Pancreas (tissue), 10 donors: ENCODE results near the gene MAN2B1. TPM values are rescaled to one million over a fixed set of nuclear protein-coding genes. Genes with fewer than 3 reads are reported as not detected.
"Not testable (repeated sequence)": the region's sequence is repeated elsewhere in the genome, so short reads cannot be mapped to it uniquely, and the experiment has no call there.

Source experiments
- ATAC-seq, 4 donors: fragments of 200-7000 bp; cut with Tn5 transposase; one replicate each; pipeline versions ENCODE4 v1.8.0 to v1.9.1; 2020; ENCODE audit warnings: mild to moderate bottlenecking in 4 of 4, moderate library complexity in 4 of 4
- DNase-seq, 6 donors: peaks; one replicate each; pipeline ENCODE4 v3.0.0-alpha.2; 2020
- FAIRE-seq: peaks from 2 replicates; lab custom pipeline; 2012; peaks lifted over from hg19 to GRCh38; lab: Jason Lieb, UNC
- H3K27ac ChIP-seq, 4 donors: fragments of 200-600 bp; sonication (generic); 1 replicate in 3 of 4; 2 replicates in 1 of 4; pipeline versions ENCODE4 v1.5.0 to v1.8.0; 2020
- H3K27me3 ChIP-seq, 4 donors: fragments of 200-600 bp; one replicate each; pipeline ENCODE4 v1.8.0; 2021
- H3K36me3 ChIP-seq, 3 donors: fragments of 200-600 bp; sonication (generic) in 1 of 3; one replicate each; pipeline versions ENCODE4 v1.5.0 to v1.8.0; 2020 to 2021
- H3K4me1 ChIP-seq, 3 donors: fragments of 200-600 bp; one replicate each; pipeline ENCODE4 v1.8.0; 2021
- H3K4me3 ChIP-seq, 4 donors: fragments of 200-600 bp; sonication (generic) in 2 of 4; one replicate each; pipeline versions ENCODE4 v1.5.0 to v1.8.0; 2020 to 2021
- H3K9me3 ChIP-seq, 4 donors: fragments of 200-600 bp; one replicate each; pipeline ENCODE4 v1.8.0; 2021
- WGBS, 2 donors: extraction: QIAGEN DNeasy Blood & Tissue Kit; methylation state at CpG; one replicate each; pipeline ENCODE4 v1.1.7; 2013; 5-methylcytosine and 5-hydroxymethylcytosine counted together
- intact Hi-C, 3 donors: fragments of 100-400 bp; cut with DNase I; formaldehyde crosslinking; loops; one replicate each; pipeline versions ENCODE4 v1.11.1 to v1.14.2; 2022
- polyA plus RNA-seq, 2 donors: library from polyadenylated mRNA; stranded (reverse); fragments of 200-250 nt; gene quantifications; one replicate each; pipeline ENCODE4 v1.2.3, GENCODE V29; 2013
- total RNA-seq, 6 donors: library from RNA; stranded (reverse); fragmentation: NEBNext Ultra II Directional in 4 of 6; extraction: Animal tissue kit (Norgen Biotek cat#: 25700) in 4 of 6; gene quantifications; one replicate each; pipeline versions ENCODE4 v1.2.1 to v1.2.4, GENCODE V29; 2021 to 2023
- TF ChIP-seq, protein P1 (sequence below), 4 donors: fragments of 200-600 bp; sonication (generic) in 3 of 4; IDR thresholded peaks; one replicate each; pipeline versions ENCODE4 v1.5.0 to v1.8.0; 2021; ENCODE audit warnings: antibody characterized with exemption in 4 of 4
- donor health status: healthy with polysubstance abuse.
- donor health status: DM: no; HTN: no; CAD: no; lungs with moderate emphysema.
- donor health status: DM: no; HTN: no; CAD: no.
- donor health status: control.
- donor health status: control.
- donor health status: Bipolar disorder and iron deficiency.
- donor health status: DM: yes; HTN: yes; CAD: no.
- donor health status: DM: no; HTN: no; CAD: no.
- donor health status: DM: no; HTN: no; CAD: no.
- donor health status: DM: yes; HTN: yes; CAD: no.

Gene MAN2B1
- total and polyA plus RNA-seq, 8 donors = 30.2 to 92.8 (median 52.4) TPM

DNA sequence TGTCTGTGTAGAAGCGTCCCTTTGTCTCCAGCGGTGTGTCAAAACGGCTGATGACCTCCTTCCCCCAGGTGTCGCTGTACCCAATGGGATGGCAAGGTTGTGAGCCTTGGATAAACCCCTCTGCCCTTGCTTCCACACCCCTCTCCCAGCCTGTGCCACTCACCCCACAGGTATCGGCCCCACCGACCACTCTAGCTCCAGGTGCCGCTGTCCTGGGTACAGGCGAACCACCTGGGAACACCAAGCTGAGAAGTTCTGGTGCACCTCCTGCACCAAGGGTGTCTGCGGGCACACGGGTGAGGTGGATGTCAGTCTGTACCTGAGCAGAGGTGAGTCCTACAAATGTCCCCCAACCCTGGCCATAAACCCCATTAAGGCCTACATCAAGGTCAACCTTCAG, 16.6 kb downstream of the MAN2B1 start:
- DNase-seq (peak in 1 of 6 donors; percentile 43), FAIRE-seq (no peak), ATAC-seq (no peak)
- no peak overlapping the region for H3K27ac ChIP-seq
- intact Hi-C loops = no loop called here
- peaks cover 0 to 7% (median 6%) of the 10 kb centered on the region in 3 donors for H3K4me1 ChIP-seq
- no peaks in the 10 kb centered on the region for H3K27me3 ChIP-seq
- no peak overlapping the region for H3K4me3 ChIP-seq
- no peaks in the 10 kb centered on the region for H3K36me3 ChIP-seq
- no peaks in the 10 kb centered on the region for H3K9me3 ChIP-seq
- TF ChIP-seq, protein P1, sequence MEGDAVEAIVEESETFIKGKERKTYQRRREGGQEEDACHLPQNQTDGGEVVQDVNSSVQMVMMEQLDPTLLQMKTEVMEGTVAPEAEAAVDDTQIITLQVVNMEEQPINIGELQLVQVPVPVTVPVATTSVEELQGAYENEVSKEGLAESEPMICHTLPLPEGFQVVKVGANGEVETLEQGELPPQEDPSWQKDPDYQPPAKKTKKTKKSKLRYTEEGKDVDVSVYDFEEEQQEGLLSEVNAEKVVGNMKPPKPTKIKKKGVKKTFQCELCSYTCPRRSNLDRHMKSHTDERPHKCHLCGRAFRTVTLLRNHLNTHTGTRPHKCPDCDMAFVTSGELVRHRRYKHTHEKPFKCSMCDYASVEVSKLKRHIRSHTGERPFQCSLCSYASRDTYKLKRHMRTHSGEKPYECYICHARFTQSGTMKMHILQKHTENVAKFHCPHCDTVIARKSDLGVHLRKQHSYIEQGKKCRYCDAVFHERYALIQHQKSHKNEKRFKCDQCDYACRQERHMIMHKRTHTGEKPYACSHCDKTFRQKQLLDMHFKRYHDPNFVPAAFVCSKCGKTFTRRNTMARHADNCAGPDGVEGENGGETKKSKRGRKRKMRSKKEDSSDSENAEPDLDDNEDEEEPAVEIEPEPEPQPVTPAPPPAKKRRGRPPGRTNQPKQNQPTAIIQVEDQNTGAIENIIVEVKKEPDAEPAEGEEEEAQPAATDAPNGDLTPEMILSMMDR (IDR thresholded peaks at IDR 0.05) = no peak
- WGBS, 2 donors = 92 to 93% methylated on average over 10 of the region's 10 CpGs

DNA sequence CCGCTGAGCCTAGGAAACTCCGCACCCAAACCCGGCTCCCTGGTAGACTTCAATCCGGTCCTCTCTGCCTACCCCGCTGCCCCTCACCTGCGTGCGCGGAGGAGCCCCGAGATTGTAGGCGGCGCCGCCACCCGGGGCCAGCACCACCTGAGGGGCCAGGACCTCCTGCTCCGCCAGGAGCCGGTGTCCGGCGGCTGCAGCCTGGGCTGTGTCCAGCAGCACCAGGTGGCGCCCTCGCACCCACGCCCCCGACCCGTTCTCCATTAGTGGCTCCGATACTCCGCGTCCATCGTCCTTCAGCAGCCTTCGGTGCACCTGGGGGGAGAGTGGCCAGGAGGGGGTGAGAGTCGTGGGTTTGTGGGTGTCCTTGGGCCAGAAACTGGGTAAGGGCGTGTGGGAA, 18.5 kb downstream of the MAN2B1 start:
- ATAC-seq (peak; percentile 70 to 81 (median 76)), FAIRE-seq (no peak), DNase-seq (peak; percentile 23 to 79 (median 60))
- Histone ChIP-seq H3K27ac (no peak overlapping the region), H3K27me3 (no peaks in the 10 kb centered on the region), H3K36me3 (no peaks in the 10 kb centered on the region), H3K4me3 (peak overlapping the region in 2 of 4 donors; percentile 36 to 43), H3K4me1 (peaks cover 0 to 7% (median 6%) of the 10 kb centered on the region in 3 donors), H3K9me3 (no peaks in the 10 kb centered on the region)
- TF ChIP-seq, protein P1 (IDR thresholded peaks at IDR 0.05) = peak in 1 of 4 donors; percentile 16
- 4 to 6% methylated on average over 27 to 29 of the region's 29 CpGs for WGBS, 2 donors
- intact Hi-C loops = no loop called here

- FAIRE-seq (no peak), ATAC-seq (peak; percentile 94 to 98 (median 97)), DNase-seq (peak; percentile 72 to 94 (median 90))
- Histone ChIP-seq H3K27ac (no peak overlapping the region), H3K9me3 (no peaks in the 10 kb centered on the region), H3K4me1 (peaks cover 0 to 7% (median 6%) of the 10 kb centered on the region in 3 donors), H3K4me3 (peak overlapping the region in 2 of 4 donors; percentile 36 to 43), H3K27me3 (no peaks in the 10 kb centered on the region), H3K36me3 (no peaks in the 10 kb centered on the region)
- intact Hi-C loops = no loop called here
- WGBS, 2 donors = 2 to 5% methylated on average over 27 to 31 of the region's 31 CpGs
- TF ChIP-seq, protein P1 (IDR thresholded peaks at IDR 0.05) = no peak
Measured at GRCh38 chr19:12647490-12648071, 19.0 kb downstream of the MAN2B1 start.

GRCh38 chr19:12647047-12647446, 19.5 kb downstream of the MAN2B1 start:
- FAIRE-seq (no peak), ATAC-seq (peak in 1 of 4 donors; percentile 2), DNase-seq (peak in 2 of 6 donors; percentile 59 to 76)
- Histone ChIP-seq H3K27ac (no peak overlapping the region), H3K4me3 (peak overlapping the region in 1 of 4 donors; percentile 43), H3K4me1 (peaks cover 0 to 7% (median 6%) of the 10 kb centered on the region in 3 donors), H3K27me3 (no peaks in the 10 kb centered on the region), H3K9me3 (no peaks in the 10 kb centered on the region), H3K36me3 (no peaks in the 10 kb centered on the region)
- TF ChIP-seq, protein P1 (IDR thresholded peaks at IDR 0.05) = no peak
- WGBS, 2 donors = 50 to 56% methylated on average over 8 of the region's 8 CpGs
- intact Hi-C loops = no loop called here

DNA sequence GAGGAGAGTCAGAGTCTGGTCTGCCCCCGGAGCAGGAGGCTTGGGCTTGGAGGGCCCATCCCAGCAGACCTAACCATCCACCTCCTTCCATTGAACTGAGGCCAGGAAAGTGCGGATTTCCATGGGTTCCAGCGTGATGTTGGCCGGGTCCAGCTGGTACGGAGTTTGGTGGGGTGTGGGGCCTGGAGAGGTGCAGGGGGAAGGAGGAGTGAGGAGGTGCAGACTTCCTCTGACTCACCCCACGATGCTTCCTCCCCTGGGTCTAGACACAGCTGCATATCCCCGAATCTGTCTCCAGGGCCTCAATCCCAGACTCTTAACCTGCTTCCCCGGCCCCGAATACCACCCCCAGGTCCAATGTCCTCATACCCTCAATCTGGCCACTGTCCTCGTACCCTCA, 20.0 kb downstream of the MAN2B1 start:
- intact Hi-C loops = no loop called here
- Histone ChIP-seq H3K36me3 (no peaks in the 10 kb centered on the region), H3K4me3 (no peak overlapping the region), H3K27ac (no peak overlapping the region), H3K27me3 (no peaks in the 10 kb centered on the region), H3K4me1 (peaks cover 0 to 7% (median 6%) of the 10 kb centered on the region in 3 donors), H3K9me3 (no peaks in the 10 kb centered on the region)
- FAIRE-seq (no peak), ATAC-seq (no peak), DNase-seq (peak in 1 of 6 donors; percentile 29)
- TF ChIP-seq, protein P1 (IDR thresholded peaks at IDR 0.05) = no peak
- 88 to 98% methylated on average over 10 of the region's 10 CpGs for WGBS, 2 donors

GRCh38 chr19:12643716-12644115, 22.8 kb downstream of the MAN2B1 start:
- H3K4me3 ChIP-seq, H3K4me1 ChIP-seq, ATAC-seq, H3K36me3 ChIP-seq, H3K9me3 ChIP-seq, FAIRE-seq, H3K27me3 ChIP-seq, intact Hi-C loops, H3K27ac ChIP-seq: not testable (repeated sequence)
- 91 to 93% methylated on average over 14 of the region's 14 CpGs for WGBS, 2 donors
- peak in 1 of 6 donors; percentile 18 for DNase-seq
